HG03520 (cell line): ENCODE results near the gene TMEM134.
"Not testable (repeated sequence)": the region's sequence is repeated elsewhere in the genome, so short reads cannot be mapped to it uniquely, and the experiment has no call there.

ENCODE experiments used
- ATAC-seq: cut with Tn5 transposase; IDR thresholded peaks from one replicate; pipeline ENCODE4 v1.9.1; 2021; ENCODE audit warnings: mild to moderate bottlenecking, moderate library complexity; ENCODE audit not compliant: unreplicated experiment

Gene TMEM134

GRCh38 chr11:67486481-67487195 lies 17.6 kb upstream of the TMEM134 start:
- ATAC-seq = no peak

DNA sequence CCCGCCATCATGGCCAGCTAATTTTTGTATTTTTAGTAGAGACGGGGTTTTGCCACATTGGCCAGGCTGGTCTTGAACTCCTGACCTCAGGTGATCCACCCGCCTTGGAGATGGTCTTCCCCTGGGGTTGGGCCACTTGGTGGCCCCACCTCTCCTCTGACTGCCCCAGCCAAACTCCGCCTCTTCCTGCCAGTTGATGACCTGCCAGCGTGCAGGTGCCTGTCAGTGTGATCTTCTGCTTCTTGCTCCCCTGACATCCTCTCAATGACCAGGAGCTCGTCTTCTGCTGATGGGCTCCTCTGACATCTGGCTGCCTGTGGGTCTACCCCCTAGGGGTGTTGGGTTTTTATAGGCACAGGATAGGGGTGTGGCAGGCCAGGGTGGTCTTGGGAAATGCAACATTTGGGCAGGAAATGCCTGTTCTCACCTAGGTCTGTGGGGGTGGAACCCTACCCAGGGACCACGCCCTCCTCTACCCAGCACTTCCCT lies 16.9 kb upstream of the TMEM134 start:
- not testable (repeated sequence) for ATAC-seq

DNA sequence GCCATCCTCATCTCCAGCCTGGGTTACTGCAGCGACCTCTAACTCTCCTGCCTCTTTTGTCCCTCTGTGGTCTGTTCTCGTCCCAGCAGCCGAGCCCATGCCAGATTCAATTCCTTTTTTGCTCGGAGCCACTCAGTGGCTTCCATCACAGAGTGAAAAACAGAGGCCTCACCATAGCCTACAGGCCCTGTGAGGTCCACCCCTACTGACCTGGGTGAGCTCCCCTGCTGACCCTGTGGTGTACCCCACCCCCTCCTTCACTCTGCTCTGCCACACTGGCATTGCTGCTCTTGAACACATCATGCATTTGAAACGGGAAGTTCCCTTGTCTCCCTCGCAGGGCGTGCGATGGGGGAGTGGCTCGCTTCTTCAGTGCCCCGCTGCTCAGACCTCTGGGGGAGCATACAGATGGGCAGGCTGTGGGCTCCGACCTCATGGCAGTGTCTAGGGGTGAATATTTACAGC lies 15.8 kb upstream of the TMEM134 start:
- no peak for ATAC-seq

DNA sequence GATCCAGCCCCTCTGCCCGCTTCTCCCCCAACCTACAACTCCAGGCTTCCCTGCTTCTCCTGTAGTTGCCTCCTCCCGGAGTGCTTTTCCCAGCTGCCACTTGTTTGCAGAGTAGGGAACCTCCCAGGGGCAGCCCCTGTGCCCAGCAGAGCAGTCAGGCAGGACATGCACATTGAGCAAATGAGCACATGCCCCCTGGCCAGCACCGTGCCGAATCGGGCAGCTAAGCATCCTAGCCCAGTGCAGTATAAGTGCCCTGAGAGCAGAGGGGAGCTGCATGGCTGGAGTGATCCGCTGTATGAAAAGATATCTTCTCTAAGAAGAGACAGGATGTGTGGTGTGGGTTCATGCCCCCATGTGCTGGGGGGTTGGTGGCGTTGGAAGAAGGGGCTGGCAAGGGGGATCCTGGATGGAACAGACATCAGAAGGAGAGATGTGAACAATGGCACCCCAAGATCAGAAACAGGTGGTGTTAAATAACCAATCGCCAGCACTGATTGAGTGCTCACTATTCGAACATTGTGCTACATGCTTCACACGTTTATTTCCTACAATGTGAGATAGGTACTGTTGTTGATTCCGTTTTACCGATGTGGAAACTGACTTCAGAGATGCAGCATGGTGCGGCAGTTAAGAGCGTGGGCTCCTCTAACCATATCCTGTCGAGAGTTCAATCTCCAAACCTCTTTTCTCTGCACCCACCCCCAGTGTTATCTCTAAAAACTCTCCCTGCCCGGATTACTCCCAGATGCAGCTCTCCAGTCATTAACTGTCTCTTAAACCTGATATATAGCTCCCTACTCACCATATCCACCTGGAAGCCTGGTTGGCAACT lies 15.0 kb upstream of the TMEM134 start:
- no peak for ATAC-seq

DNA sequence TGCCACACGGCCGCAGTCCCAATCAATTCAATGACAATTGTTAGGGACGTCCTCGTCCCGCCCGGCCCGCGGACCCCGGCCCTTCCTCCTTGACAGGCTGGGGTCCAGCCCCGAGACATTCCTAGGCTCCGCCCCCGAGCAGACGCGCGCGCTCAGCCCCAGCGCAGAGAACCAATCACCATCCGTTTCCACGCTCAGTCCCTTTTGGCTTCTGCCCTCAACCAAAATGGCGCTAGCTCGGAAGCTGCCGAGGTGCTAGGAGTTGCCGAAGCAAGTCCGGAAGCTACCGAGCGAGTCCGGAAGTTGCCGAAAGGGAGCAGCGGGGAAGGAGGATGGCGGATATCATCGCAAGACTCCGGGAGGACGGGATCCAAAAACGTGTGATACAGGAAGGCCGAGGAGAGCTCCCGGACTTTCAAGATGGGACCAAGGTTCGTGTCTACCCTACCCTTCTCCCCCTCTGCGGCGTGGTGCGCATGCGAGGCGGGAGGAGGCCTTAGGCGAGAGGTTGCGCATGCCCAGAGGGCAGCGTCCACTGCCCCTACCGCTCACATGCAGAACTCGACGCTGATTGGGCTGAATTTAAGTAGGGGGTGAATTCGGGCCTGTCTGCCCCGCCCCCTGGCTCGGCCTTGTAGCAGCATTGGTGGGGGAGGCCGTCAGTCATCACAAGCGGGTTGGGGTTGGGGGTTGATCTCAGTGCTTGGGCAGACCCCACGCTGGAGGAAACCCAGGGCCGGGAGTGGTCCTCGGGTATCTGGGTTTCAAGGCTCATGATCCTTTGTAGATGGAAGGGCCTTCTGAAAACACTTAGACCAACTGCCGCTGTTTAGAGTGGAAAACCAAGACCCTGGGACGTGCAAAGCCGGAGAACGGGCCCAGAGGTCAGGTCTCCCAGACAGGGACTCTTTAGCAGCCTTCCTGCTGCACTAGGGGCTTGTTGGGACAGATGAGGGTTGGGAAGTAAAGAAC lies 14.1 kb upstream of the TMEM134 start, which contains the start of gene AIP:
Gene AIP, plus strand, starts transcription at position 200 of the 972 bp plus-strand sequence. Its CDS starts 133 bp downstream, at position 333.
- ATAC-seq = peak; percentile 52

DNA sequence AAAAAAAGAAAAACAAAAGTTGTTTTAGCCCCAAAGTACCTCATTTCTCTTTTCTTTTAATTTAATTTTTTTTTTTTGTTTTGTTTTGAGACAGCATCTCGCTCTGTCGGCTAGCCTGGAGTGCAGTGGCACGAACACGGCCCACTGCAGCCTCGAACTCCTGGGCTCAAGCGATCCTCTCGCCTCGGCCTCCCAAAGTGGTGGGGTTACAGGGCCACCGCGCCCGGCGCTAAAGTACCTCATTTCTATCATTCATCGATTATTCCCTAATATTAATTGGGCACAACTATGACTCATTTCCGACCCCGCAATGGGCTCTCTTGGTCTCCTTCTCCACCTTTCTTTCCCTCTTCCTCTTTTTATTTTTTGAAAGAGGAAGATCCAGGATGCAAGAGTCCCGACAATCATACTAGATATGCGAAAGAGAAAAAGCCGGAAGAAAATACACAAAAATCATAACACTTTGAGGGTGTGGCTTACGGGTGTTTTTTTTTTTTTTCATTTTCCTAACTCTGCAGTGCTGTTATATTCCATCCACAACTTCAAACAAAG lies 13.3 kb upstream of the TMEM134 start:
- ATAC-seq = no peak

DNA sequence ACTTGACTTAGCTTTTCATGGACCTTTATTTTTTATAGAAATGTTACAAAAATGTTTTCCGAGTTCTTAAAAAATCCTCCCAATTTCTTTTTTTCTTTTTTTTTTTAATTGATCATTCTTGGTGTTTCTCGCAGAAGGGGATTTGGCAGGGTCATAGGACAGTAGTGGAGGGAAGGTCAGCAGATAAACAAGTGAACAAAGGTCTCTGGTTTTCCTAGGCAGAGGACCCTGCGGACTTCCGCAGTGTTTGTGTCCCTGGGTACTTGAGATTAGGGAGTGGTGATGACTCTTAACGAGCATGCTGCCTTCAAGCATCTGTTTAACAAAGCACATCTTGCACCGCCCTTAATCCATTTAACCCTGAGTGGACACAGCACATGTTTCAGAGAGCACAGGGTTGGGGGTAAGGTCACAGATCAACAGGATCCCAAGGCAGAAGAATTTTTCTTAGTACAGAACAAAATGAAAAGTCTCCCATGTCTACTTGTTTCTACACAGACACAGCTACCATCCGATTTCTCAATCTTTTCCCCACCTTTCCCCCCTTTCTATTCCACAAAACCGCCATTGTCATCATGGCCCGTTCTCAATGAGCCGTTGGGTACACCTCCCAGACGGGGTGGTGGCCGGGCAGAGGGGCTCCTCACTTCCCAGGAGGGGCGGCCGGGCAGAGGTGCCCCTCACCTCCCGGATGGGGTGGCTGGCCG lies 8.4 kb upstream of the TMEM134 start:
- ATAC-seq = not testable (repeated sequence)

- not testable (repeated sequence) for ATAC-seq
Measured at GRCh38 chr11:67476692-67477091, 7.6 kb upstream of the TMEM134 start.

DNA sequence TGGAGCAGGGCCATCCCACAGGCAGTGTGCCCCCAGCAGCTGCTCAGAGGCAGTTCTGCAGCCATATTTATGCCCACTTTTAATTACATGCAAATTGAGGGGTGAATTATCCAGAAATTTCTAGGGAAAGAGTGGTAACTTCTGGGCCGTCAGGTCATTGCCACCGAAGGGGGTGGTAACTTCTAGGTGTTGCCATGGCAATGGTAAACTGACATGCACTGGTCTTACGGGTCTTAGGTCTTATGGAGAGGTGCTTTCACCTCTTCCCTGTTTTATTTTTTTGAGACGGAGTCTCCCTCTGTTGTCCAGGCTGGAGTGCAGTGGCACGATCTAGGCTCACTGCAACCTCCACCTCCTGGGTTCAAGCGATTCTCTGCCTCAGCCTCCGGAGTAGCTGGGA lies 3.8 kb upstream of the TMEM134 start:
- no peak for ATAC-seq

GRCh38 chr11:67470337-67471002 lies 1.4 kb upstream of the TMEM134 start:
- ATAC-seq = no peak

- no peak for ATAC-seq
Measured at GRCh38 chr11:67469508-67469811, 409 bp upstream of the TMEM134 start.

DNA sequence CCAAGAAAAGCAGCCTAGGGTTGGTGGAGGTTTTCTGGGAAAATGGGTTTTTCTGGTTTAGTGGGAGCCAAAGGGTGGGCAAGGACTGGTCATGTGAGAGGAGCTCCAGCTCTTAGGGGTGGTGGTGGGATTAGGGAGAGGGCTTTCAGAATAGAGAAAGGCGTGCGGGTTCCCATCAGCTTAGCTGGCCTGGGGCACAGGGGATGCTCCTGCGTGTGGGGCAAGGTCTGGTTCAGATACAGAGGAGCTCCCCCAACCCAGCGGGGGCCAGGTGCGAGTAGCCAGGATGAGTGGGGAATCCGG lies 644 bp downstream of the TMEM134 start:
- no peak for ATAC-seq

DNA sequence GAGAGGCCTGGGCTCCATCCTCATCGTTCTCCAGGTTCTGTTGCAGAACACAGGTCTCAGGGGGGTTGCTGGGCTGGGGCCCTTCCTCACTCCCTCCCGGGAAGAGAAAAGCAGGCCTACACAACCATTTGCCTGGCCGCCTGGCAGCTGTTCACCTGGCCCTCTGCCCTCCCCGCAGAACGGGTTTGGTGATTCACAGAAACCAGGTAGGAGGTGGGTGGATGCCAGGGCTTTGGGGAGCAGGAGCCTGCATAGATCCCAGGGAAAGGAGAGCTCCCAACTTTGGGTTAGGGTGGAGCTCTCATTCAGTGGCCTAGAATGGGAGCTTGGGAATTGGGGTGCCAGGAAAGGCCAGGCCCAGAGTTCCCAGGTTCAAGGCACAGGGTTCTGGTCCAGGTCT lies 995 bp downstream of the TMEM134 start:
- ATAC-seq = no peak

DNA sequence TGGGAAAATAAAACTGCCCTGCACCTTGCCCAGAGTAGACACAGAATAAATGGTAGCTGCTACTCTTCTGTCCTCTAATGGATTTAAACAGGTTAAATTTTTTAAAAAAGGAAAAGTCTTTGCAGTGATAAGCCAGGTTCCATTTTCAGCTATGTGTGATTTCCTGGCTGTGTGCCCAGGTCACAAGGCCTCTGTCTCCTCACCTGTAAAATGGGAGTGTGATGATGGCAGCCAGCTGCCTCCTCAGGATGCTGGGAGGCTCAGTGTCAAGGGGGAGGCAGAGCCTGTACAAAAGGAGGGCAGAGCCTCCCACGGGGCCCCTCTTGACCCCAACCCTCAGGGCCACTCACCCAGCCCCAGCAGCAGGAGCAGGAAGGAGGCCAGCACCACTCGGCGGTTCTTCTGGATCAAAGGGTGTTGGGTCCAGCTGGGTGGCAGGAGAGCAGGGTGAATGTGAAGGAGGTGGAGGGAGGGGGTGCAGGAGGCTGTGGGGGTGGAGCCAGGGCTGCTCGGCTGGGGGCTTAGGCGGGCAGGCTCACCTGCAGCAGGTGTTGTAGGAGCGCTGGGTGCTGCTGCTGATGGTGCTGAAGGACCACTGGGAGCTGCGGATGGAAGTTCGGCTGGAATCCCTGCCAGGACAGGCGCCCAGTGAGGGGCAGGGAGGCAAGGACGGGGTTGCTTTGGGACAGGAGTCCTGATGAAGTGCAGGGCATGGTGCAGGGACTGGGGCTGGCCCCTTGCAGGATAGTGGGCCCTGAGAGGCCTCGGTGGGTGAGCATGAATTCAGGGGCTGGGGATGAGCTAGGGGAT lies 1.9 kb downstream of the TMEM134 start:
- no peak for ATAC-seq

DNA sequence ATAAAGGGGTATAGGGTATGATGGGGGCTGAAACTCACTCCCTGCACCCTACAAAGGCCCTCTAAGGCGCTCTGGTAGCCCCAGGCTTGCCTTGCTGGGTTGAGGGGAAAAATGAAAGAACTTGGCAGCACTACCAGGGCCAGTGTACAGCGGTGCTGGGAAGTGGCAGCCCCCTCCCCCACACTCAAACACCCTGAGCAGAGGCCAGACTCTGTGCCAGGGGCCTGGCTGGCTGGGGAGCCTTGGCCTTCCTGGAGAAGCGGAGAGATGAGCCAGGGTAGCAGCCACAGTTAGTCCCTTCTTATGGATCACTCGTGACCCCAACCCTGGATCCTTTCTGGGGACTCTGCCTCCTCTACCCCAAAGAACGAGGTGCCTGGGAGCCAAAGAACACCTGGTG lies 2.7 kb downstream of the TMEM134 start:
- no peak for ATAC-seq

GRCh38 chr11:67465530-67465929 lies 3.5 kb downstream of the TMEM134 start:
- ATAC-seq = not testable (repeated sequence)

- no peak for ATAC-seq
Measured at GRCh38 chr11:67465189-67465510, 3.9 kb downstream of the TMEM134 start.

- ATAC-seq = peak; percentile 43
Measured at GRCh38 chr11:67464411-67465188, 4.5 kb downstream of the TMEM134 start.
